ENCODE data around the gene HPSE2.
"Not testable (repeated sequence)": the region's sequence is repeated elsewhere in the genome, so short reads cannot be mapped to it uniquely, and the experiment has no call there.

Gene HPSE2

GRCh38 chr10:98916526-98917125 is 319.0 kb downstream of the HPSE2 start:
- DNase-seq, result no peak

GRCh38 chr10:98915911-98916310 is 319.7 kb downstream of the HPSE2 start:
- DNase-seq, result no peak

- no peak for DNase-seq
Measured at GRCh38 chr10:98910546-98910945, 325.1 kb downstream of the HPSE2 start.

- DNase-seq, result no peak
Measured at GRCh38 chr10:98910048-98910447, 325.6 kb downstream of the HPSE2 start.

GRCh38 chr10:98908868-98909267 is 326.8 kb downstream of the HPSE2 start:
- no peak for DNase-seq

GRCh38 chr10:98908247-98908646 is 327.4 kb downstream of the HPSE2 start:
- DNase-seq, result not testable (repeated sequence)

GRCh38 chr10:98901441-98902110 is 334.1 kb downstream of the HPSE2 start:
- DNase-seq, result no peak

GRCh38 chr10:98899018-98899417 is 336.6 kb downstream of the HPSE2 start:
- DNase-seq, result no peak

GRCh38 chr10:98892523-98892922 is 343.1 kb downstream of the HPSE2 start:
- no peak for DNase-seq

- no peak for DNase-seq
Measured at GRCh38 chr10:98886686-98887085, 349.0 kb downstream of the HPSE2 start.

GRCh38 chr10:98885378-98885777 is 350.3 kb downstream of the HPSE2 start:
- DNase-seq, result no peak

GRCh38 chr10:98881789-98882188 is 353.9 kb downstream of the HPSE2 start:
- DNase-seq, result no peak

- DNase-seq, result no peak
Measured at GRCh38 chr10:98880971-98881370, 354.7 kb downstream of the HPSE2 start.

- no peak for DNase-seq
Measured at GRCh38 chr10:98878921-98879320, 356.7 kb downstream of the HPSE2 start.

GRCh38 chr10:98878418-98878817 is 357.2 kb downstream of the HPSE2 start:
- DNase-seq, result no peak

- no peak for DNase-seq
Measured at GRCh38 chr10:98861962-98862361, 373.7 kb downstream of the HPSE2 start.

GRCh38 chr10:98858525-98858924 is 377.1 kb downstream of the HPSE2 start:
- no peak for DNase-seq

- no peak for DNase-seq
Measured at GRCh38 chr10:98855403-98856189, 380.1 kb downstream of the HPSE2 start.

- DNase-seq, result no peak
Measured at GRCh38 chr10:98852686-98853085, 383.0 kb downstream of the HPSE2 start.

- no peak for DNase-seq
Measured at GRCh38 chr10:98848361-98848760, 387.3 kb downstream of the HPSE2 start.

- DNase-seq, result no peak
Measured at GRCh38 chr10:98846787-98847186, 388.9 kb downstream of the HPSE2 start.

- no peak for DNase-seq
Measured at GRCh38 chr10:98833542-98833941, 402.1 kb downstream of the HPSE2 start.

GRCh38 chr10:98832738-98833137 is 402.9 kb downstream of the HPSE2 start:
- DNase-seq, result no peak

GRCh38 chr10:98832196-98832595 is 403.5 kb downstream of the HPSE2 start:
- no peak for DNase-seq

Data from SIG-M5 (cell line).